H1 (cell line): ENCODE results near the gene EXT2. TPM values are rescaled to one million over a fixed set of nuclear protein-coding genes. Genes with fewer than 3 reads are reported as not detected.

Experiments
- GTF2F1 ChIP-seq: IDR thresholded peaks from 2 replicates; pipeline ENCODE4 v1.6.1; 2012; ENCODE audit warnings: low read depth, low read length, improper control_type of control experiment, borderline replicate concordance
- RFX5 ChIP-seq: IDR thresholded peaks from 2 replicates; pipeline ENCODE4 v1.6.1; 2011; ENCODE audit warnings: low read depth, low read length, improper control_type of control experiment, borderline replicate concordance
- TAF7 ChIP-seq: optimal IDR thresholded peaks from 2 replicates; pipeline ENCODE3; 2011; ENCODE audit warnings: low read depth, mild to moderate bottlenecking, inconsistent platforms, low read length, moderate library complexity, borderline replicate concordance
- polyA plus RNA-seq, 7 experiments: library from polyadenylated mRNA; depleted of rRNA in 3 of 7; stranded (reverse) in 5 of 7; unstranded in 2 of 7; fragments of >200 nt in 5 of 7; fragments of 200-250 nt in 2 of 7; gene quantifications; 1 replicate in 5 of 7; 2 replicates in 1 of 7; 4 replicates in 1 of 7; pipeline versions ENCODE4 v1.2.1 to v1.2.3, GENCODE V29; 2011 to 2013; ENCODE audit warnings: missing spikeins in 2 of 7, mixed read lengths in 2 of 7
- total RNA-seq: library from RNA; stranded (reverse); fragmentation: NEBNext Ultra II Directional; extraction: Animal tissue kit (Norgen Biotek cat#: 25700); gene quantifications from 2 replicates; pipeline ENCODE4 v1.2.1, GENCODE V29; 2021

The EXT2 gene
- total and polyA plus RNA-seq, 2 of the 8 experiments (the other 6 are each of a cell fraction or from before 2014, with no cell fraction given): 29.8 to 42.8 TPM

DNA sequence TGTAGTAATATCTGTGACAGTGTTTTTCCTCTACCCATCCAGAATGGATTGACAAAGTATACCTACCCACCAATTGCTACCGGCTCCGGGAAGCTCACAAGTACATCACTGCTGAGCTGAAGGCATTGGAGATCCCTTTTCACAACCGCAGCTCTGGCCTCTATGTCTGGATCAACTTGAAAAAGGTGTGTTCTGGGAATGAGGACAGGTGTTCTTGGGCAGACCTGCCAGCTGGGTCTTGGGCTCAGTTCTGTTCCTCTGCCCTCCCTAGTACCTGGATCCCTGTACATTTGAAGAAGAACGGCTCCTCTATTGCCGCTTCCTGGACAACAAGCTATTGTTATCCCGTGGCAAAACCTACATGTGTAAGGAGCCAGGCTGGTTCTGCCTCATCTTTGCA is 37.2 kb upstream of the EXT2 start (continued):
- TF ChIP-seq GTF2F1: no peak
- TF ChIP-seq TAF7: no peak
- no peak for TF ChIP-seq RFX5
